Measurements from ENCODE around the gene NLRP8. TPM values are rescaled to one million over a fixed set of nuclear protein-coding genes. Genes with fewer than 3 reads are reported as not detected.
"Not testable (repeated sequence)": the region's sequence is repeated elsewhere in the genome, so short reads cannot be mapped to it uniquely, and the experiment has no call there.

The NLRP8 gene
- total RNA-seq, 1 donor from 2014 or later: not detected

DNA sequence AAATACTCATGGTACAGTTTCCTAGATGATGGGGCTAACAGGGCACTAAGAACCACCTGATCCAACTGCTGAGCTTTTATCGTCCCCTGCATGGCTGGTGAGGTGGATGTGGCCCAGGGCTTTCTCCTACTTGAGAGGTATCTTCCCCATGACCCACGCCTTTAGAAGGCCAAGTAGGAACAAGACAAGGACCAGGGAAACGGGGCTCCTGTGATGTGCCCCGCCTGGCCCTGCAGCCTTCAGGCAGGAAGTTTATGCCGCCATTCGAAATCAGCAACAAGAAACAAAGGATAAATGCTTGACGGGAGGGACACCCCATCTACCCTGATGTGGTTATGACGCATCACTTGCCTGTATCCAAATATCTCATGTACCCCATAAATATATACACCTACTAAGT lies 19.6 kb upstream of the NLRP8 start:
- TF ChIP-seq, protein P1, sequence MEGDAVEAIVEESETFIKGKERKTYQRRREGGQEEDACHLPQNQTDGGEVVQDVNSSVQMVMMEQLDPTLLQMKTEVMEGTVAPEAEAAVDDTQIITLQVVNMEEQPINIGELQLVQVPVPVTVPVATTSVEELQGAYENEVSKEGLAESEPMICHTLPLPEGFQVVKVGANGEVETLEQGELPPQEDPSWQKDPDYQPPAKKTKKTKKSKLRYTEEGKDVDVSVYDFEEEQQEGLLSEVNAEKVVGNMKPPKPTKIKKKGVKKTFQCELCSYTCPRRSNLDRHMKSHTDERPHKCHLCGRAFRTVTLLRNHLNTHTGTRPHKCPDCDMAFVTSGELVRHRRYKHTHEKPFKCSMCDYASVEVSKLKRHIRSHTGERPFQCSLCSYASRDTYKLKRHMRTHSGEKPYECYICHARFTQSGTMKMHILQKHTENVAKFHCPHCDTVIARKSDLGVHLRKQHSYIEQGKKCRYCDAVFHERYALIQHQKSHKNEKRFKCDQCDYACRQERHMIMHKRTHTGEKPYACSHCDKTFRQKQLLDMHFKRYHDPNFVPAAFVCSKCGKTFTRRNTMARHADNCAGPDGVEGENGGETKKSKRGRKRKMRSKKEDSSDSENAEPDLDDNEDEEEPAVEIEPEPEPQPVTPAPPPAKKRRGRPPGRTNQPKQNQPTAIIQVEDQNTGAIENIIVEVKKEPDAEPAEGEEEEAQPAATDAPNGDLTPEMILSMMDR (IDR thresholded peaks at IDR 0.05): no peak
- no peak for TF ChIP-seq POLR2AphosphoS5 (IDR thresholded peaks at IDR 0.05; ENCODE audit: insufficient read depth in 1 of 2, low read depth in 1 of 2)
- TF ChIP-seq POLR2A (IDR thresholded peaks at IDR 0.05): no peak
- Histone ChIP-seq H3K27ac (no peak overlapping the region), H3K9me3 (no peaks in the 10 kb centered on the region), H3K27me3 (no peaks in the 10 kb centered on the region), H3K36me3 (no peaks in the 10 kb centered on the region), H3K4me1 (no peaks in the 10 kb centered on the region), H3K4me3 (no peak overlapping the region)
- peak; percentile 20 to 77 for DNase-seq (ENCODE audit: extremely low spot score in 2 of 2)
- intact Hi-C loops (cut with DNase I): no loop called here

DNA sequence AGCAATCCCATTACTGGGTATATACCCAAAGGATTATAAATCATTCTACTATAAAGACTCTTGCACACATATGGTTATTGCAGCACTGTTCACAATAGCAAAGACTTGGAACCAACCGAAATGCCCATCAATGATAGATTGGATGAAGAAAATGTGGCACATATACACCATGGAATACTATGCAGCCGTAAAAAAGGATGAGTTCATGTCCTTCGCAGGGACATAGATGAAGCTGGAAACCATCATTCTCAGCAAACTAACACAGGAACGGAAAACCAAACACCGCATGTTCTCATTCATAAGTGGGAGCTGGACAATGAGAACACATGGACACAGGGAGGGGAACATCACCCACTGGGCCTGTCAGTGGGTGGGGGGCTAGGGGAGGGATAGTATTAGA lies 18.4 kb upstream of the NLRP8 start:
- H3K4me3 ChIP-seq; H3K36me3 ChIP-seq; H3K4me1 ChIP-seq; H3K27ac ChIP-seq; intact Hi-C loops (cut with DNase I); H3K9me3 ChIP-seq; H3K27me3 ChIP-seq: not testable (repeated sequence)
- DNase-seq (ENCODE audit: extremely low spot score in 2 of 2): peak in 1 of 2 donors; percentile 9

DNA sequence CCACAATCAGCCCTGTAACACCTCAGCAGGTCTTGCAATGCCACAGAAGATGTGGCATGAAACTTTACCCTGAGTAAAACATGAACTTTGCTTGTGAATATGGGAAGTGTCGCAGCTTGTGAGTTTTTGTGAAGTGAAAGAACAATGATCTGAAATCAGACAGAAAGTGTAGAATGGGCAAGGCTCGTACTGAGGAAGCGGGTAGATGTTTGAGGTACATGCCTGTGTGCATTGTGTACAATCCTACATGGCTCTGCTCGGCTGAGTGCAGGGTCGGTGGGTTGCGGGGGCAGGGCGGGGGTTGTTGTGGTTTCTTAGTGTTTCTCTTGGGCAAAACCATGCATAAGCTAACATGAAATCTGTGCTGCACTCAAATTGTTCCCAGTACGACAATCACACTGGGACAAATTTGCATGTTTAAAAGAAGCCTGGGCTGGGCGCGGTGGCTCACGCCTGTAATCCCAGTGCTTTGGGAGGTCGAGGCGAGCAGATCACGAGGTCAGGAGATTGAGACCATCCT lies 16.6 kb upstream of the NLRP8 start:
- Histone ChIP-seq H3K36me3 (no peaks in the 10 kb centered on the region), H3K4me3 (no peak overlapping the region), H3K4me1 (no peaks in the 10 kb centered on the region), H3K27me3 (no peaks in the 10 kb centered on the region), H3K27ac (no peak overlapping the region), H3K9me3 (no peaks in the 10 kb centered on the region)
- DNase-seq (ENCODE audit: extremely low spot score in 2 of 2): peak; percentile 13 to 52
- intact Hi-C loops (cut with DNase I): no loop called here
- TF ChIP-seq, protein P1 (IDR thresholded peaks at IDR 0.05): no peak
- TF ChIP-seq POLR2A (IDR thresholded peaks at IDR 0.05): no peak
- TF ChIP-seq POLR2AphosphoS5 (IDR thresholded peaks at IDR 0.05; ENCODE audit: insufficient read depth in 1 of 2, low read depth in 1 of 2): no peak

- TF ChIP-seq, protein P1 (IDR thresholded peaks at IDR 0.05): no peak
- TF ChIP-seq POLR2AphosphoS5 (IDR thresholded peaks at IDR 0.05; ENCODE audit: insufficient read depth in 1 of 2, low read depth in 1 of 2) (no peak), POLR2A (IDR thresholded peaks at IDR 0.05) (no peak)
- DNase-seq (ENCODE audit: extremely low spot score in 2 of 2): peak; percentile 42 to 72
- intact Hi-C loops (cut with DNase I): no loop called here
- Histone ChIP-seq H3K27me3 (no peaks in the 10 kb centered on the region), H3K36me3 (no peaks in the 10 kb centered on the region), H3K9me3 (no peaks in the 10 kb centered on the region), H3K4me1 (no peaks in the 10 kb centered on the region), H3K27ac (no peak within 1 kb of the TSS), H3K4me3 (no peak within 1 kb of the TSS)
Measured at GRCh38 chr19:55931936-55932386, 15.7 kb upstream of the NLRP8 start, which contains the start of gene NLRP13. Gene NLRP13 (minus strand): TSS chr19:55932336. CDS start chr19:55932311, 25 bp downstream.

DNA sequence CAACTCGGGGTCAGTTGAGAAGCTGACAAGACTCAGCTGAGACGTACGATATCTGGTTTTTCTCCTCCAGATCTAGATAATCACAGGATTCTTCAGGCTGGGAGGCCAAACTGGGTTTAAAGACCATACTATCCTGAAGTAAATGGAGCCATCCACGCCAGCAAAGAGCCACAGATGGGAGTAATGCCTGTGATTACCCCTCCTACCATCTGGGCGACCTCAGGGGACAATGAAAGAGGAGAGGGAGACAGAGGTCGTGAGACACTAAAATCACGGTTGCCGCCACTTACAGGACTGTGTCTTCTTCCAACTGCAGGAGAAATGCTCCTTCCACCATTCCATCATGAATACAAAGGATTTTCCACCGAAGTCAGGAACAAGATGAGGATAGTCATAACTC lies 12.4 kb upstream of the NLRP8 start:
- no peak for TF ChIP-seq POLR2A (IDR thresholded peaks at IDR 0.05)
- TF ChIP-seq, protein P1 (IDR thresholded peaks at IDR 0.05): no peak
- TF ChIP-seq POLR2AphosphoS5 (IDR thresholded peaks at IDR 0.05; ENCODE audit: insufficient read depth in 1 of 2, low read depth in 1 of 2): no peak
- peak in 1 of 2 donors; percentile 37 for DNase-seq (ENCODE audit: extremely low spot score in 2 of 2)
- intact Hi-C loops (cut with DNase I): no loop called here
- H3K4me3 ChIP-seq: no peak overlapping the region
- no peak overlapping the region for H3K27ac ChIP-seq
- no peaks in the 10 kb centered on the region for H3K36me3 ChIP-seq
- H3K9me3 ChIP-seq: no peaks in the 10 kb centered on the region
- H3K27me3 ChIP-seq: no peaks in the 10 kb centered on the region
- H3K4me1 ChIP-seq: no peaks in the 10 kb centered on the region

Measured in vagina (tissue), 2 donors.